GM12878 (cell line): ENCODE measurements around the gene PLEKHH1. TPM values are rescaled to one million over a fixed set of nuclear protein-coding genes. Genes with fewer than 3 reads are reported as not detected.

Experiments
- ATAC-seq: fragments of 200-7000 bp; cut with Tn5 transposase; 3 replicates; pipeline ENCODE4 v1.9.1; 2020; ENCODE audit warnings: mild to moderate bottlenecking, moderate library complexity
- BruUV-seq: library from RNA; stranded (reverse); fragments of 400-500 nt; replicated peaks from 2 replicates; lab custom pipeline; 2021; lab: Mats Ljungman, UMichigan
- CTCF ChIA-PET: fragments of 300-600 bp; sonication (Branson Sonifier 250); formaldehyde crosslinking; extraction: SDS; loops from one replicate; lab custom pipeline; 2021; ENCODE audit warnings: inconsistent platforms; lab: Yijun Ruan, JAX
- POLR2A ChIA-PET: fragments of 350-600 bp; formaldehyde crosslinking; extraction: SDS; loops from one replicate; lab custom pipeline; 2021; ENCODE audit warnings: inconsistent platforms; lab: Charles Lee
- RAD21 ChIA-PET: fragments of 300-600 bp; sonication (Branson Sonifier 250); formaldehyde crosslinking; loops from one replicate; lab custom pipeline; 2023; ENCODE audit warnings: antibody characterized with exemption; ENCODE audit not compliant: unreplicated experiment; lab: Charles Lee
- SMC1A ChIA-PET: fragments of 300-600 bp; sonication (Branson Sonifier 250); formaldehyde crosslinking; loops from one replicate; lab custom pipeline; 2023; ENCODE audit not compliant: unreplicated experiment, uncharacterized antibody; lab: Charles Lee
- DNase-seq: peaks from one replicate; pipeline ENCODE4 v3.0.0-alpha.2; 2011; ENCODE audit warnings: low read depth, low spot score
- FAIRE-seq: peaks from 3 replicates; lab custom pipeline; 2011; peaks lifted over from hg19 to GRCh38; lab: Jason Lieb, UNC
- H2AFZ ChIP-seq: 2 replicates; pipeline ENCODE4 v1.6.0; 2011; ENCODE audit warnings: low read depth, low read length, control low read depth; ENCODE audit not compliant: control insufficient read depth
- H3K27ac ChIP-seq: 2 replicates; pipeline ENCODE4 v1.5.1; 2011; ENCODE audit warnings: control low read depth; ENCODE audit not compliant: control insufficient read depth, insufficient read depth
- H3K27me3 ChIP-seq, 2 experiments: replicated peaks in 1 of 2; 2 replicates each; pipeline versions ENCODE4 v1.6.0 to v1.6.1; 2011; ENCODE audit warnings: low read length in 1 of 2; ENCODE audit not compliant: control insufficient read depth in 2 of 2, insufficient read depth in 2 of 2
- H3K36me3 ChIP-seq, 2 experiments: 2 replicates each; pipeline ENCODE4 v1.5.1; 2011; ENCODE audit warnings: low read length in 1 of 2; ENCODE audit not compliant: control insufficient read depth in 2 of 2, insufficient read depth in 2 of 2
- H3K4me1 ChIP-seq: 2 replicates; pipeline ENCODE4 v1.6.1; 2011; ENCODE audit warnings: mild to moderate bottlenecking, low read length, moderate library complexity, mixed read lengths; ENCODE audit not compliant: control insufficient read depth, insufficient read depth
- H3K4me2 ChIP-seq: 2 replicates; pipeline ENCODE4 v1.6.0; 2011; ENCODE audit warnings: control low read depth; ENCODE audit not compliant: control insufficient read depth, insufficient read depth
- H3K4me3 ChIP-seq: fragments of 200-600 bp; sonication (generic); 2 replicates; pipeline ENCODE4 v1.5.1; 2016
- H3K79me2 ChIP-seq: 2 replicates; pipeline ENCODE4 v1.6.0; 2011; ENCODE audit warnings: low read length; ENCODE audit not compliant: control insufficient read depth, insufficient read depth
- H3K9ac ChIP-seq: 2 replicates; pipeline ENCODE4 v1.8.0; 2011; ENCODE audit warnings: low read length, control low read depth, mixed read lengths; ENCODE audit not compliant: control insufficient read depth, insufficient read depth
- H3K9me3 ChIP-seq: replicated peaks from 3 replicates; pipeline ENCODE4 v1.5.1; 2011; ENCODE audit warnings: mild to moderate bottlenecking, low read length; ENCODE audit not compliant: control insufficient read depth, insufficient read depth
- H4K20me1 ChIP-seq: 2 replicates; pipeline ENCODE4 v1.6.0; 2011; ENCODE audit not compliant: control insufficient read depth, insufficient read depth
- CUX1 ChIP-seq: IDR thresholded peaks from 2 replicates; pipeline ENCODE4 v1.6.1; 2012; ENCODE audit warnings: improper control_type of control experiment, low read depth, low read length; ENCODE audit not compliant: insufficient replicate concordance
- DPF2 ChIP-seq: fragments of 450-650 bp; IDR thresholded peaks from 2 replicates; pipeline ENCODE4 v1.6.1; 2017; ENCODE audit warnings: mild to moderate bottlenecking
- ELK1 ChIP-seq: IDR thresholded peaks from 2 replicates; pipeline ENCODE4 v1.6.1; 2012; ENCODE audit warnings: low read depth, low read length, improper control_type of control experiment
- IRF3 ChIP-seq: fragments of 450-650 bp; IDR thresholded peaks from 2 replicates; pipeline ENCODE4 v1.6.1; 2014; ENCODE audit warnings: mild to moderate bottlenecking
- MXI1 ChIP-seq: fragments of 150-350 bp; IDR thresholded peaks from 2 replicates; pipeline ENCODE4 v1.6.1; 2011; ENCODE audit warnings: low read depth, mild to moderate bottlenecking, inconsistent platforms, low read length, improper control_type of control experiment
- MYC ChIP-seq: IDR thresholded peaks from 2 replicates; pipeline ENCODE4 v1.6.1; 2011; ENCODE audit warnings: mild to moderate bottlenecking, low read length, moderate library complexity, inconsistent platforms; ENCODE audit not compliant: insufficient read depth, insufficient replicate concordance, insufficient read length, severe bottlenecking
- NBN ChIP-seq: fragments of 450-650 bp; IDR thresholded peaks from 2 replicates; pipeline ENCODE4 v1.6.1; 2016
- SIX5 ChIP-seq: IDR thresholded peaks from 2 replicates; pipeline ENCODE4 v1.6.1; 2011; ENCODE audit warnings: mild to moderate bottlenecking, low read depth, low read length, moderate library complexity; ENCODE audit not compliant: severe bottlenecking
- USF1 ChIP-seq: IDR thresholded peaks from 2 replicates; pipeline ENCODE4 v1.6.1; 2011; ENCODE audit warnings: borderline replicate concordance, low read depth, mild to moderate bottlenecking, moderate library complexity, mixed read lengths, low read length; ENCODE audit not compliant: insufficient read depth; ENCODE audit errors: extremely low read length
- ZZZ3 ChIP-seq: IDR thresholded peaks from 2 replicates; pipeline ENCODE4 v1.6.1; 2011; ENCODE audit warnings: low read depth; ENCODE audit not compliant: control insufficient read depth, insufficient read length
- WGBS: methylation state at CpG from one replicate; pipeline ENCODE4 v1.1.6; 2016; ENCODE audit warnings: low lambda C conversion rate; ENCODE audit not compliant: insufficient replicate concordance, insufficient coverage; ENCODE audit errors: missing lambda C conversion rate; 5-methylcytosine and 5-hydroxymethylcytosine counted together
- in situ Hi-C: fragments of 300-500 bp; cut with MboI; formaldehyde crosslinking; loops from 9 replicates; pipeline ENCODE4 v1.14.3; 2018; ENCODE audit warnings: mixed read lengths
- intact Hi-C: fragments of 100-400 bp; cut with micrococcal nuclease; formaldehyde crosslinking; loops from one replicate; pipeline ENCODE4 v1.14.2; 2022; ENCODE audit not compliant: unreplicated experiment
- polyA plus RNA-seq, 11 experiments: library from polyadenylated mRNA; depleted of rRNA in 4 of 11; unstranded in 6 of 11; stranded (reverse) in 5 of 11; fragments of >200 nt; fragmentation: Nextera tagmentation in 4 of 11; fragmentation: Illumina TruSeq in 1 of 11; extraction: Ambion mirVana in 4 of 11; extraction: Trizol in 1 of 11; gene quantifications; 1 replicate in 1 of 11; 2 replicates in 10 of 11; pipeline versions ENCODE4 v1.2.1 to v1.2.3, GENCODE V29; 2011 to 2016; ENCODE audit warnings: inconsistent platforms in 2 of 11, missing spikeins in 2 of 11, low read depth in 1 of 11
- total RNA-seq, 4 experiments: library from RNA; depleted of rRNA in 3 of 4; stranded (reverse); fragments of >200 nt in 3 of 4; fragmentation: Illumina TruSeq in 1 of 4; extraction: Trizol in 1 of 4; gene quantifications; 2 replicates each; pipeline versions ENCODE4 v1.2.1 to v1.2.3, GENCODE V29; 2013 to 2021

Gene PLEKHH1
- total and polyA plus RNA-seq, 10 of the 15 experiments (the other 5 are each of a cell fraction or from before 2014, with no cell fraction given): 0.11 to 0.95 (median 0.41) TPM

GRCh38 chr14:67579040-67579439, 46.0 kb downstream of the PLEKHH1 start:
- H4K20me1 ChIP-seq: peaks cover 2% of the 10 kb centered on the region; the same call in 1 of the 2 replicates
- H3K27me3 ChIP-seq: no peaks in the 10 kb centered on the region
- H3K4me1 ChIP-seq: no peaks in the 10 kb centered on the region
- SMC1A ChIA-PET: interaction anchor here (1.0 to 12.1 kb wide), 3 partner anchors 88 to 152 kb away, joined by 4 to 206 read pairs (median 4); partner anchors contain the start of gene RDH12
- RAD21 ChIA-PET: interaction anchor here (1.4 to 11.1 kb wide), 3 partner anchors 87 to 152 kb away, joined by 4 to 153 read pairs (median 114); partner anchors contain the start of gene RDH12
- CTCF ChIA-PET: interaction anchor here (1.0 to 27.6 kb wide), 5 partner anchors 8 to 155 kb away, joined by 3 to 583 read pairs (median 8); partner anchors contain the start of gene RDH12
- intact Hi-C loops: no loop called here
- H3K27ac ChIP-seq: no peak overlapping the region
- POLR2A ChIA-PET: no interaction called here
- H3K4me3 ChIP-seq: no peak overlapping the region
- H3K4me2 ChIP-seq: no peak overlapping the region
- no peaks in the 10 kb centered on the region for H3K9me3 ChIP-seq
- no peak overlapping the region for H2AFZ ChIP-seq
- BruUV-seq: no TSS peak
- no peak for TF ChIP-seq MXI1
- TF ChIP-seq NBN: no peak
- TF ChIP-seq MYC: no peak
- no peak for TF ChIP-seq ELK1
- TF ChIP-seq SIX5: no peak
- TF ChIP-seq IRF3: no peak
- TF ChIP-seq CUX1: no peak
- TF ChIP-seq ZZZ3: no peak
- no peak for TF ChIP-seq DPF2
- TF ChIP-seq USF1: no peak
- TF ChIP-seq, all 136 proteins: peak for 0
- WGBS: 69% methylated on average over 15 of the region's 15 CpGs
- Histone ChIP-seq H3K79me2 (no peaks in the 10 kb centered on the region), H3K9ac (no peak overlapping the region), H3K36me3 (no peaks in the 10 kb centered on the region)
- FAIRE-seq (no peak), DNase-seq (no peak), ATAC-seq (no peak)
- in situ Hi-C loops: no loop called here
